ENCODE measurements around the gene INPP5D.
"Not testable (repeated sequence)": the region's sequence is repeated elsewhere in the genome, so short reads cannot be mapped to it uniquely, and the experiment has no call there.

Gene INPP5D

GRCh38 chr2:233189025-233189424 is 128.9 kb downstream of the INPP5D start:
- no peak for DNase-seq

- DNase-seq, result not testable (repeated sequence)
These were observed 130.9 kb downstream of the INPP5D start for GRCh38 chr2:233191016-233191415.

GRCh38 chr2:233193738-233194137 is 133.6 kb downstream of the INPP5D start:
- DNase-seq, result no peak

- DNase-seq, result no peak
These were observed 134.9 kb downstream of the INPP5D start for GRCh38 chr2:233195027-233195426.

- no peak for DNase-seq
These were observed 136.9 kb downstream of the INPP5D start for GRCh38 chr2:233197022-233197421.

- DNase-seq, result no peak
These were observed 137.9 kb downstream of the INPP5D start for GRCh38 chr2:233198026-233198425.

- DNase-seq, result no peak
These were observed 139.7 kb downstream of the INPP5D start for GRCh38 chr2:233199870-233200269.

GRCh38 chr2:233200790-233201189 is 140.6 kb downstream of the INPP5D start:
- DNase-seq, result not testable (repeated sequence)

GRCh38 chr2:233201258-233202013 is 141.3 kb downstream of the INPP5D start:
- no peak for DNase-seq

GRCh38 chr2:233202531-233202944 is 142.4 kb downstream of the INPP5D start:
- DNase-seq, result no peak

- no peak for DNase-seq
These were observed 142.9 kb downstream of the INPP5D start for GRCh38 chr2:233203060-233203459.

GRCh38 chr2:233204286-233204936 is 144.3 kb downstream of the INPP5D start:
- DNase-seq, result no peak

GRCh38 chr2:233208382-233209116 is 148.4 kb downstream of the INPP5D start:
- DNase-seq, result no peak

GRCh38 chr2:233209117-233209532 is 149.0 kb downstream of the INPP5D start:
- no peak for DNase-seq

GRCh38 chr2:233209533-233210171 is 149.5 kb downstream of the INPP5D start:
- no peak for DNase-seq

GRCh38 chr2:233210281-233210680 is 150.1 kb downstream of the INPP5D start:
- DNase-seq, result no peak

- peak; percentile 24 for DNase-seq
These were observed 150.9 kb downstream of the INPP5D start for GRCh38 chr2:233210843-233211547.

GRCh38 chr2:233211548-233211895 is 151.4 kb downstream of the INPP5D start:
- no peak for DNase-seq

GRCh38 chr2:233213011-233213410 is 152.9 kb downstream of the INPP5D start:
- DNase-seq, result no peak

- DNase-seq, result no peak
These were observed 153.8 kb downstream of the INPP5D start for GRCh38 chr2:233213975-233214374.

- no peak for DNase-seq
These were observed 157.8 kb downstream of the INPP5D start for GRCh38 chr2:233217892-233218377.

- DNase-seq, result no peak
These were observed 158.7 kb downstream of the INPP5D start for GRCh38 chr2:233218836-233219235.

- no peak for DNase-seq
These were observed 159.7 kb downstream of the INPP5D start for GRCh38 chr2:233219848-233220247.
